CD4-positive, alpha-beta T cell (primary cell): ENCODE data around the gene MTMR4. TPM values are rescaled to one million over a fixed set of nuclear protein-coding genes. Genes with fewer than 3 reads are reported as not detected.
A peak's percentile ranks its signal among the peaks of the same experiment; 100 is the strongest.

Experiments used
- ATAC-seq: fragments of 200-7000 bp; cut with Tn5 transposase; one replicate; pipeline ENCODE4 v1.10.0; 2022; ENCODE audit warnings: mild to moderate bottlenecking; ENCODE audit not compliant: poor library complexity
- CTCF ChIA-PET: fragments of 350-600 bp; sonication (Branson Sonifier 250); formaldehyde crosslinking; loops from one replicate; lab custom pipeline; 2021; ENCODE audit warnings: antibody characterized with exemption, inconsistent platforms; lab: Charles Lee
- POLR2A ChIA-PET: fragments of 350-600 bp; sonication (Branson Sonifier 250); formaldehyde crosslinking; loops from one replicate; lab custom pipeline; 2021; ENCODE audit warnings: antibody characterized with exemption, inconsistent platforms; lab: Charles Lee
- DNase-seq, 14 experiments: peaks; one replicate each; pipeline ENCODE4 v3.0.0-alpha.2; 2013 to 2020; ENCODE audit warnings: mixed read lengths in 2 of 14
- H3K27ac ChIP-seq, 2 donors: one replicate each; pipeline versions ENCODE4 v1.5.1 to v1.7.0; 2013; ENCODE audit warnings: low read length in 2 of 2, low read depth in 1 of 2, mild to moderate bottlenecking in 1 of 2
- H3K27me3 ChIP-seq, 2 experiments: 1 replicate in 1 of 2; 2 replicates in 1 of 2; pipeline versions ENCODE4 v1.6.1 to v1.7.0; 2013; ENCODE audit warnings: low read length in 2 of 2, control low read depth in 1 of 2, mild to moderate bottlenecking in 1 of 2, moderate library complexity in 1 of 2; ENCODE audit not compliant: insufficient read depth in 2 of 2, control insufficient read depth in 1 of 2
- H3K36me3 ChIP-seq: one replicate; pipeline ENCODE4 v1.6.1; 2013; ENCODE audit warnings: low read length, control low read depth; ENCODE audit not compliant: insufficient read depth
- H3K4me1 ChIP-seq: one replicate; pipeline ENCODE4 v1.6.1; 2013; ENCODE audit warnings: low read length, control low read depth; ENCODE audit not compliant: insufficient read depth
- H3K4me3 ChIP-seq: one replicate; pipeline ENCODE4 v1.5.1; 2013; ENCODE audit warnings: mild to moderate bottlenecking, low read length, moderate library complexity
- H3K9me3 ChIP-seq, 2 experiments: 1 replicate in 1 of 2; 2 replicates in 1 of 2; pipeline versions ENCODE4 v1.6.1 to v1.7.0; 2013; ENCODE audit warnings: low read length in 2 of 2, mild to moderate bottlenecking in 2 of 2, control low read depth in 1 of 2, moderate library complexity in 1 of 2; ENCODE audit not compliant: control insufficient read depth in 1 of 2, insufficient read depth in 1 of 2
- H3K27ac Mint-ChIP-seq: one replicate; pipeline ENCODE4 v1.8.0; 2020; ENCODE audit warnings: mixed read lengths
- H3K27me3 Mint-ChIP-seq: one replicate; pipeline ENCODE4 v1.8.0; 2021; ENCODE audit warnings: mixed read lengths
- H3K36me3 Mint-ChIP-seq: one replicate; pipeline ENCODE4 v1.8.0; 2021; ENCODE audit warnings: low read depth, mixed read lengths
- H3K4me1 Mint-ChIP-seq: one replicate; pipeline ENCODE4 v1.8.0; 2021; ENCODE audit warnings: low read depth, mixed read lengths
- H3K4me3 Mint-ChIP-seq: one replicate; pipeline ENCODE4 v1.8.0; 2020; ENCODE audit warnings: mild to moderate bottlenecking, mixed read lengths
- H3K9me3 Mint-ChIP-seq: one replicate; pipeline ENCODE4 v1.8.0; 2020; ENCODE audit warnings: mixed read lengths
- CTCF ChIP-seq: fragments of 200-600 bp; IDR thresholded peaks from one replicate; pipeline ENCODE4 v1.8.0; 2022; ENCODE audit warnings: antibody characterized with exemption, mild to moderate bottlenecking
- intact Hi-C, 2 experiments: fragments of 100-400 bp; cut with DNase I in 1 of 2; cut with micrococcal nuclease in 1 of 2; formaldehyde crosslinking; loops; one replicate each; pipeline versions ENCODE4 v1.15.1 to v1.9.0; 2023 to 2025; cut with DNase I, micrococcal nuclease
- total RNA-seq, 174 experiments: library from RNA in 2 of 174; stranded (reverse) in 2 of 174; gene quantifications; one replicate each; pipeline ENCODE4 v1.2.3 and lab custom pipeline; 2021 to 2026

MTMR4 gene
- total RNA-seq, 2 experiments from 2014 or later = 28.8 to 30.0 TPM

GRCh38 chr17:58525239-58525638 is 10.8 kb upstream of the MTMR4 start:
- intact Hi-C loops = no loop called here
- no peak overlapping the region for H3K4me3 ChIP-seq
- Mint-ChIP-seq H3K27ac (no peak overlapping the region), H3K27me3 (peaks cover 8% of the 10 kb centered on the region), H3K4me3 (no peak overlapping the region), H3K36me3 (no peaks in the 10 kb centered on the region), H3K9me3 (no peaks in the 10 kb centered on the region), H3K4me1 (no peaks in the 10 kb centered on the region)
- CTCF ChIA-PET = no interaction called here
- DNase-seq = no peak
- POLR2A ChIA-PET = no interaction called here
- no peaks in the 10 kb centered on the region for H3K27me3 ChIP-seq
- no peaks in the 10 kb centered on the region for H3K9me3 ChIP-seq
- peaks cover 7% of the 10 kb centered on the region for H3K4me1 ChIP-seq
- ATAC-seq = no peak
- H3K27ac ChIP-seq = no peak overlapping the region
- no peaks in the 10 kb centered on the region for H3K36me3 ChIP-seq
- no peak for TF ChIP-seq CTCF

GRCh38 chr17:58521680-58522079 is 7.2 kb upstream of the MTMR4 start:
- no peaks in the 10 kb centered on the region for H3K27me3 Mint-ChIP-seq
- no peaks in the 10 kb centered on the region for H3K27me3 ChIP-seq
- no peak overlapping the region for H3K27ac Mint-ChIP-seq
- peaks cover 13% of the 10 kb centered on the region for H3K36me3 Mint-ChIP-seq
- POLR2A ChIA-PET = no interaction called here
- no peak for DNase-seq
- H3K27ac ChIP-seq = no peak overlapping the region
- peaks cover 23% of the 10 kb centered on the region for H3K4me1 ChIP-seq
- intact Hi-C loops = loop anchor here in 1 of 2 experiments (5.0 kb wide), 1 partner anchor 186 kb away; no protein-coding TSS in a partner anchor
- no peak overlapping the region for H3K4me3 Mint-ChIP-seq
- no peak for TF ChIP-seq CTCF
- peaks cover 15% of the 10 kb centered on the region for H3K4me1 Mint-ChIP-seq
- no peaks in the 10 kb centered on the region for H3K9me3 Mint-ChIP-seq
- H3K9me3 ChIP-seq = no peaks in the 10 kb centered on the region
- H3K4me3 ChIP-seq = no peak overlapping the region
- CTCF ChIA-PET = interaction anchor here (0.6 kb wide), 1 partner anchor 35 kb away, joined by 3 read pairs; no protein-coding TSS in a partner anchor
- H3K36me3 ChIP-seq = no peaks in the 10 kb centered on the region
- no peak for ATAC-seq

DNA sequence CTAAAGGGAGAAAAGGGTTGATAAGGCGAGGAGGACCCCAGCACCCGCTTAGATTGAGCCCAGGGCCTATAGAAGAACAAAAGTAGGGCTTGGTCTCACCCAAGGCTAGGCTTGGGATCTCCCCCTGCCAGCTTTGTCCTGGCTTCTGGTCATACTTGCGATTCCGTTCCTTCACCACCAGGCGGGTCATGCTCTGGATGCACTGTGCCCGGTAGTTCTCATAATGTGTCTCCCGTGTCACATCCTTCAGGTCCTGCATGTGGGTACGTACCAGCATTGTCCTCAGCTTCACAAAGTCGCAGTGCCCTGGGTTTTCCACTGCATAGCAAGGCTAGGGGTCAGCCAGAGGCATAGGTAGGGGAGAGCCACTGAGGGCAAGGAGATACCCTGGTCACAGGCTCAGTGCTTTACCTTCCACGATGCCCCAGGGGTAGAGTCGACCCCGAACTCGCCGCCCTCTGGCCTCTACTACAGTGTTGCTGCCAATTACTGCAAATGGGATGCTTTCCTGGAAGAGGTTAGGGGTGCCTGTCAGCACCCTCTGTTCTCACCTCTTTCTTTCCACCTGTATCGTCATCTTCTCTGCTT is 6.5 kb upstream of the MTMR4 start:
- Histone ChIP-seq H3K9me3 (no peaks in the 10 kb centered on the region), H3K27me3 (no peaks in the 10 kb centered on the region), H3K27ac (no peak overlapping the region), H3K36me3 (no peaks in the 10 kb centered on the region), H3K4me1 (peaks cover 28% of the 10 kb centered on the region), H3K4me3 (no peak overlapping the region)
- ChIA-PET POLR2A (interaction anchor here (0.6 to 0.7 kb wide), 2 partner anchors 173 to 671 kb away, joined by 3 read pairs; partner anchors contain the start of gene MRPS23), CTCF (no interaction called here)
- H3K4me1 Mint-ChIP-seq = peaks cover 22% of the 10 kb centered on the region
- peak overlapping the region; percentile 54 for H3K4me3 Mint-ChIP-seq
- no peak for TF ChIP-seq CTCF
- DNase-seq (peak in 1 of 14 experiments; percentile 50), ATAC-seq (no peak)
- H3K9me3 Mint-ChIP-seq = no peaks in the 10 kb centered on the region
- intact Hi-C loops = loop anchor here in 1 of 2 experiments (5.0 kb wide), 1 partner anchor 186 kb away; no protein-coding TSS in a partner anchor
- peak overlapping the region; percentile 85 for H3K27ac Mint-ChIP-seq
- H3K36me3 Mint-ChIP-seq = peaks cover 19% of the 10 kb centered on the region
- no peaks in the 10 kb centered on the region for H3K27me3 Mint-ChIP-seq
